Hindlimb muscle (tissue), 1 donor: Measurements from ENCODE around the gene WRAP53. TPM values are rescaled to one million over a fixed set of nuclear protein-coding genes. Genes with fewer than 3 reads are reported as not detected.
"Not testable (repeated sequence)": the region's sequence is repeated elsewhere in the genome, so short reads cannot be mapped to it uniquely, and the experiment has no call there.

Source experiments
- DNase-seq: peaks from one replicate; pipeline ENCODE4 v3.0.0-alpha.2; 2013
- polyA plus RNA-seq: library from polyadenylated mRNA; unstranded; fragments of 120-200 nt; gene quantifications from one replicate; pipeline ENCODE4 v1.2.1, GENCODE V29; 2013; ENCODE audit not compliant: insufficient read length

Gene WRAP53
- polyA plus RNA-seq = 8.0 TPM

DNA sequence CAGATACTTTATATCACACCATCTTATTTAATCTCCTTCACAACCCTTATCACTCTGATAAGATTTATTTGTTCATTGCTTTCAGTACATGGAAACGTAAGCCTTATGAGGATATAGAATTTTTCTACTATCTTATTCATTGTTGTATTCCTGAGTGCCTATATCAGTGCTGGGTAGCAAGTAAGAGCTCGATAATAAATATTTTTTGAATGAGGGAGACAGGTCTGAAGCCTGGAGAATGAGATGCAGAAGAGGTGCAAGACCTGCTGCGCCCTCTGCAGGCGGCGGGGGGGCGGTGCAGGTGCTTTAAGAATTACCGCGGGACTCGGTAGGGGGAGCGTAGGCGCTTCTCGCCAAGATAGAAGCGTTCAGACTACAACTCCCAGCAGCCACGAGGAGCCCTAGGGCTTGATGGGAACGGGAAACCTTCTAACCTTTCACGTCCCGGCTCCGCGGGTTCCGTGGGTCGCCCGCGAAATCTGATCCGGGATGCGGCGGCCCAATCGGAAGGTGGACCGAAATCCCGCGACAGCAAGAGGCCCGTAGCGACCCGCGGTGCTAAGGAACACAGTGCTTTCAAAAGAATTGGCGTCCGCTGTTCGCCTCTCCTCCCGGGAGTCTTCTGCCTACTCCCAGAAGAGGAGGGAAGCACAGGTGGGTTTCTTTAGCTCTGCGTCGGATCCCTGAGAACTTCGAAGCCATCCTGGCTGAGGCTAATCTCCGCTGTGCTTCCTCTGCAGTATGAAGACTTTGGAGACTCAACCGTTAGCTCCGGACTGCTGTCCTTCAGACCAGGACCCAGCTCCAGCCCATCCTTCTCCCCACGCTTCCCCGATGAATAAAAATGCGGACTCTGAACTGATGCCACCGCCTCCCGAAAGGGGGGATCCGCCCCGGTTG, at the start of gene WRAP53:
TSS of gene WRAP53 (plus strand) at position 570 of the 900 bp plus-strand sequence. CDS start at position 742, 172 bp downstream.
- peak; percentile 97 for DNase-seq

DNA sequence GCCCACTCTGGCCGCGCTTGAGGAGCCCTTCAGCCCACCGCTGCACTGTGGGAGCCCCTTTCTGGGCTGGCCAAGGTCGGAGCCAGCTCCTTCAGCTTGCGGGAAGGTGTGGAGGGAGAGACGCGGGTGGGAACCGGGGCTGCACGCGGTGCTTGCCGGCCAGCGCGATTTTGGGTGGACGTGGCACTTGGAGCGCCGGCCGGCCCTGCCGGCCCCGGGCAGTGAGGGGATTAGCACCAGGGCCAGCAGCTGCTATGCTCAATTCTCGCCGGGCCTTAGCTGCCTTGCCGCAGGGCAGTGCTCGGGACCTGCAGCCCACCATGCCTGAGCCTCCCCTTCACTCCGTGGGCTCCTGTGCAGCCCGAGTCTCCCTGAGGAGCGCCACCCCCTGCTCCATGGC, 47.5 kb upstream of the WRAP53 start:
- DNase-seq = no peak

DNA sequence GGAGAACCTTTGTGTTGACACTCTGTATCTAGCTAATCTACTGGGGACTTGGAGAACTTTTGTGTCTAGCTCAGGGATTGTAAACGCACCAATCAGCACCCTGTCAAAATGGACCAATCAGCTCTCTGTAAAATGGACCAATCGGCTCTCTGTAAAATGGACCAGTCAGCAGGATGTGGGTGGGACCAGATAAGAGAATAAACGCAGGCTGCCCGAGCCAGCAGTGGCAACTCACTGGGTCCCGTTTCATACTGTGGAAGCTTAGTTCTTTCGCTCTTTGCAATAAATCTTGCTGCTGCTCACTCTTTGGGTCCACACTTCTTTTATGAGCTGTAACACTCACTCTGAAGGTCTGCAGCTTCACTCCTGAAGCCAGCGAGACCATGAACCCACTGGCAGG, 46.6 kb upstream of the WRAP53 start:
- not testable (repeated sequence) for DNase-seq

DNA sequence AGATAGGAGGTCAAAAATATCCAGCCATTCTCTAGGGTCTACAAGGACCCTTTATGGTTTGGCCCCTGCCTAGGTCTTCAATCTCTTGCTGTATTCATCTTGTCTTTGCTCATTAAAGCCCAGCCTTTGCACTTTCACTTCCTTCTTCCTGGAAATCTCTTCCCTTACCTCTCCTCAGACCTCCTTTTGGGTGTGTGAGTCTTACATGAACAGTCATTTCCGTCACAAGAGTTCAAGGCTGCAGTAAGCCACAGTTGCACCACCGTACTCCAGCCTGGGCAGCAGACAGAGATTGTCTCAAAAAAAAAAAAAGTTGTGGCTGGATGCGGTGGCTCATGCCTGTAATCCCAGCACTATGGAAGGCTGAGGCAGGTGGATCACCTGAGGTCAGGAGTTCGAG, 43.5 kb upstream of the WRAP53 start:
- DNase-seq = no peak

DNA sequence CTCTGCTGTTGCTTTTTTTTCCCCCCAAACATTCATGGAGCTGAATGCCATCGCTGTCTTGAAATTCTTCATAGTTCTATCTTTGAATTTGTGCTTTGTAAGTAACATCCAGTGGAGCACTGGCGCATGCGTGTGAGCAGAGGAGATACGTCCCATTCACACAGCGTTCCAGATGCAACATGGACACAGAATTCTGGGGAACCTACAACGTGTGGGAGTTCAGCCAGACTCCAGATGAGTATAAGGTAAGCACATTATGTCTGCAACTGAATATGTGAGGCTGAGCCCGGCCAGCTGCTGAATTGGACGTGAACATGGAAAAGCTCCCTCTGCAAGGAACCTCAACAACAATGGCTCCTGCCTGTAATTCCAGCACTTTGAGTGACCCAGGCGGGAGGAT, 41.8 kb upstream of the WRAP53 start:
- peak; percentile 47 for DNase-seq

DNA sequence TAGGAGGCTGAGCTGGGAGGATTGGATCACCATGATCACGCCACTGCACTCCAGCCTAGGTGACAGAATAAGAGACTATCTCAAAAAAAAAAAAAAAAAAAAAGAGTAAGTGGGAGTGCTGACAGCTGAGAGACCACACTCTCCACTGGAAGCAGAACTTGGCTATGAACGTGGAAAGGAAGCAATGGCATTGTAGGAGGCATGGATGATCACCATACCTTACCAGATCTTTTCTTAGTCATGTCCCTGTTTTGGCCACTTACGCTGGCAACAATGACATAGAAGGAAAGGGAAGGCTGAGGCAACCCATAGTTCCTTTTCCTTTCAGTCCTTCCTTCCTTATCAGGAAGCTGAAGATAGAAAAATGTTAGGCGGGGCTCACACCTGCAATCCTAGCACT, 41.3 kb upstream of the WRAP53 start:
- no peak for DNase-seq

DNA sequence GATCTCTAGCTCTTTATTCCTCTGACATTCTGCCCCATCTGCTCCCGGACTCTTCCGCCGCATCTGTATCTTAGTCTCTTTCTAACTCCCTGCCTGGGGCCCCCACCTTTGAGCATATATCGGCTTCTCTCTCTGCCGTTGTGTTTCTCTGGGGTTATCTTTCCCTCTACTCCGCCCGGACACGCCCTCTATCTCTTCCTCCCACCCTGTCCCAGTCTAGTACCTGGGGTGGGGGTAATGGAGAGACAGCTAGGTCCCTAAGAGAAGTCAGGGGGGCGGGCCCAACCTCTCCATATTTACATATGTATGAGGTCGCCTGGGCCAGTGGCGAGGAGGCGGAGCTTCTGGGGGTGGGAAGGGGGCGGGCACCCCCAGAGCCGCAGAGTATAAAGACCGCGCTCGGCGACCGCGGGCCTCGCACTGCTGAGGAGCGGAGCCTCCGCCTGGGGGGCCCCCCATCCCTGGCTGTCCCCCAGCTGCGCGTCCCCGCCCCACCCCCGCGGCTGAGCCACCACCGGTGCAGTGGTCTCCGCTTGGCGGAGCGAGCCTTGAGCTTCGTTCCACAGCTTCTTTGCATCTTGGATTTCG, 37.7 kb upstream of the WRAP53 start, which contains the start of gene ATP1B2:
TSS of gene ATP1B2 (plus strand) at position 418 of the 588 bp plus-strand sequence. CDS start 593 bp downstream, outside the sequence.
- DNase-seq = peak; percentile 79

DNA sequence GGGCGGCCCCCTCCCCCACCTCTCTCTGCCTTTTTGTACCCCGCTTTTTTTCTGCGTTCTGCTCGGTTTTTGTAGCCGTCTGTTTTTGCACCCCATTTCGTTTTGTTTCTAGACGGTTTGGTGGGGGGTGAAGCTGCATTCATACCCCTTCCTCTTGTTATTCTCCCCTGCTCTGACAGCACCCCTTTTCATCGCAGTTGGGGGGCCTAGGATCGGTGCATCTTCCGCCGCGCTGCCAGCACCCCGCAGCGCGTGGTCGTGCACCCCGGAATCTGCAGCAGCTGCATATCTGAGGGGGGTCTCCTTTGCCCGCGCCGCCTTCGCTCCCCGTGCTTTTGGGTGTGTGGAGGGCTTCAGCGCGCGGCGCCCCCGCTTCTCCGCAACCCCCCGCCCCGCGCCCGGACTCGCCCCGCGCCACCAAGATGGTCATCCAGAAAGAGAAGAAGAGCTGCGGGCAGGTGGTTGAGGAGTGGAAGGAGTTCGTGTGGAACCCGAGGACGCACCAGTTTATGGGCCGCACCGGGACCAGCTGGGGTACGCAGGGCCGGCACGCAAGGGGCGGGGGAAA, 37.1 kb upstream of the WRAP53 start:
- DNase-seq = no peak

DNA sequence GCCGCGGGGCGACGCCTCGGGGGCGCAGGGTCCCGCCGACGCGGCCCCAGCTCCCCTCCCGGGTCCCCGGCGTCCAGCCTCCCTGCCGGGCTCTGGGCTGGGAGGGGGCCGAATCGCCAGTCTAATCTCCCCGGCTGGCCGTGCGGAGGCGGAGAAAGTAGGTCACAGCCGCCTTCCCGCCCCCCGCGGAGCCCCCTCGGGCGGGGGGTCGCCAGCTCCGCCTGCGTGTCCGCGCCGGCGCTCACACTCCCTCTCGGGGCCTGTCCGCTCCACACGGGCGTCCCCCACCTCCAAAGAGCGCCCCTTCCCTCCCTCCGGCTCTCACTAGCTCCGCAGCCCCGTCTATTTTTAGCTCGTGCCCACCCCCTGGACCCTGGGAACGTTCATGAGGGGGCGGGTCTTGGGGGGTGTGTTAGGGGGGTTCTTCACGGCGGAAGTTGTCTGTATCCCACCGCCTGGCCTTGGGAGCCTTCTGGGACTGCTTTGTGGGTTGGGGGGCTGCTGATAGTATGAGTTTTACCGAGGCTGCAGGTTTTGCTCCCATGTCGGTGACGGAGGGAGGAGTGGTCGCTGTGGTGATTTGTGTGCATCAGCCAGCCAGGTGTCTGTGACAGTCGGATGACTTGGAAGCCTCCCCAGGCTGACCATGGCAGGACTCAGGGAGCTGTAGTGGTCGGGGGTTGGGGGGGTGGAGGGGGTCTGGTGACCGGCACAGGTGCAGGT, 36.5 kb upstream of the WRAP53 start:
- peak; percentile 62 for DNase-seq

DNA sequence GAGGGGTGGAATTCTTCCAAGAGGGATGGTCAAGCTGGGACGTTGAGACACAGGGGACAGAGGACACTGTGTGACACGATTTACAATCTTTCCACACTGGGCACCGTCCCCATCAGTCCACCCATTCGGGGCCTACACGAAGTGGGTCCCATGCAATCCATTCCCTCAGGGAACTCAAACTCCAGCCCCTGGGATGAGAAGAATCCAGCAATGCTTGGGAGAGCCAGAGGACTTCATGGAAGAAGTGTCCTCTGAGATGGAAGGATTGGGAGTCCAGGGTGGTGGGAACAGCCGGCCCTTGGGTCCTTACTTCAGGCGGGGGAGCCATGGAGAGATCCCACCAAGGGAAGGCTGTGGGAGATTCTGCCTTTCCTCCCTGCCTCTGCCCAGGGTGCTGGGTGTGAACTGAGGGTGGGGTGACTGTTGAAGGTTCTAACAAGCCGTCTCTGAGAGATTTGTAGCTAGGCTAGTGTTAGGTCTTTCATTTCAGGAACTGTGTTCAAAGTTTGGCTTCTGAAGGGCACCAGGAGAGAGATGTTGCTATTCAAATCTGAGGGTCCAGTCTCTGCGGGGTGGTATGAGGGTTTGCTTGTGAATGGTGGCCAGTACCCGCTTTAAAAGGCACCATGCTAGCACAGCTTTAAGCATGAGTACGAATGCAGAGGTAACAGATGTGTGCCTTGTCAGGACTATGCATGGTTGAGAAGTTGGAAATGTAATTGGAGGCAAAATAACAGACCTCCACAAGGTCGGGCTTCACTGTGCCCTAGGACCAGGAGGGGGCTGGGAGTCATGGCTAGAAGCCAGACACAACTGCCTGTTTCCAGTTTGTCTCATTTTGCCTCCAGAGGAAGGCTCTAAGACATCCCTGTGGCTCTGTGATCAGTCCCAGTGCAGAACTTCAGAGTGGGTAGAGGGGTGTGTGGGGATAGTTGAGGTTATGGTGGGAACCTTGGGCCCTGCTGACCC, 35.6 kb upstream of the WRAP53 start:
- DNase-seq = no peak

DNA sequence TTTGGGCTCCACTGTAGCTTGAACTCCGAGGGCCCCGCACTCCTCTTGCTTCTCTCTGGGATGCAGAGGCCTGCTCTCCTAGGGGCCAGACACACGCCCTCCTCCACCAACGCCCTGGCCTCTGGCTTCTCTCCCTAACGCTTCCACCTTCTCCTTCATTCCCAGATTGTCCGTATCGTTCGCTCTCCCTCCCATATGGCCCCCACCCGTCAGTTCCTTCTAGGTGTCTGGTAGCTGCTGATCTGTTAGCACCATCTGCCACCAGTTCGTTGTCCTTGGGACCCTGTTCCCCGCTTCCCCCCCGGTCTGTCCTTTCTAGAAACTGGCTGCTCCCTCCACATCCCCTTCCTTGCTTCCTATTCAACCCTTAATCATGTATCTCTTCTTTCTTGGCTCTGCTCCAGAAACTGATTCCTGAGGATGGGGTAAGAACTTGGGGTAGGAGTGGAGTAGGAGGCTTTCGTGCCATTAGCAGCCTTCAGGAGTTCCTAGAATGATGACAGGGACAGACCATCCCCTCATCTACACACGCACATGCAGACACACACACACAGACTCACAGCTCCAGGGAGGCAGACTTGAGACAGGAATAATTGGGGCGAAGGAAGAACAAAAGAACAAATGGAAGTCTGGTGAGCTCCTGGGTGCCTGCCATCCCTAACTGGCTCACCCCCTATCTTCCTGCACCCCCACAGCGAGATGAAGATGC, 33.3 kb upstream of the WRAP53 start:
- DNase-seq = no peak

DNA sequence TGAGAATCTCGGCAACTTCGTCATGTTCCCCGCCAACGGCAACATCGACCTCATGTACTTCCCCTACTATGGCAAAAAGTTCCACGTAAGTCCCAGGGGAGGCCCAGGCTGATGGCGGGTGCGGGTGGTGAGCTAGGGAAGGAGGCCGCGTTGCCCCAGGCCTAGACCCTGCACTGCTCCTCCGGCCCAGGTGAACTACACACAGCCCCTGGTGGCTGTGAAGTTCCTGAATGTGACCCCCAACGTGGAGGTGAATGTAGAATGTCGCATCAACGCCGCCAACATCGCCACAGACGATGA, 32.8 kb upstream of the WRAP53 start:
- DNase-seq = no peak

DNA sequence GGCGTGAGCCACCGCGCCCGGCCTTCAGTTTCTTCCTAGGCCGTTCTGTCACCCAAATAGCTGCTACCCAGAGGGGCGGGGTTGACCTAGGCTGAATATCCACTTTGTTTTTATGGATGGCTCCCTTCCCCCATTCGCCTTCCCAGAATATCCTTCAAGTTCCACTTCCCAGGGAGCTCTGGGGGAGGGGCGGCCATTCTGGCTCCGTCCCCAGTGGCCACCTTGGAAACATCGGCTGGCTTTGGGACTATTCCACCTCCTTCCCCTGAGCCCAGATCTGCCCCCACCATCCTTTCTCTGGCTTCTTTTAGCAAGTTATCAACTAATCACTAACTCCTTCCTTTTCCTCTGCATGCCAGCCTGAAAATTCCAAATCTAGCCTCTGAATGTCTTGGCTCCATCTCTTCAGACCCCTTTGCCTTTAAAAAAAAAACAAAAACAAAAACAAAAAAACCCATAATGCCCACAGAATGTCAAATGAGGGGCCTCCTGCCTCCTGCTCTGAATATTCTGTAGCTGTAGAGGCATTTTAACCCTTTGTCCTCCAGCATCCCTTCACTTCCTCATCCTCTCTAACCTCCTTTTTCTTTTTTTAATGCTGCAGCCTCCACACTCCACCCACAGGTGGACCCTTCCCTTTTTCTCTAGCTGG, 31.2 kb upstream of the WRAP53 start:
- DNase-seq = no peak

DNA sequence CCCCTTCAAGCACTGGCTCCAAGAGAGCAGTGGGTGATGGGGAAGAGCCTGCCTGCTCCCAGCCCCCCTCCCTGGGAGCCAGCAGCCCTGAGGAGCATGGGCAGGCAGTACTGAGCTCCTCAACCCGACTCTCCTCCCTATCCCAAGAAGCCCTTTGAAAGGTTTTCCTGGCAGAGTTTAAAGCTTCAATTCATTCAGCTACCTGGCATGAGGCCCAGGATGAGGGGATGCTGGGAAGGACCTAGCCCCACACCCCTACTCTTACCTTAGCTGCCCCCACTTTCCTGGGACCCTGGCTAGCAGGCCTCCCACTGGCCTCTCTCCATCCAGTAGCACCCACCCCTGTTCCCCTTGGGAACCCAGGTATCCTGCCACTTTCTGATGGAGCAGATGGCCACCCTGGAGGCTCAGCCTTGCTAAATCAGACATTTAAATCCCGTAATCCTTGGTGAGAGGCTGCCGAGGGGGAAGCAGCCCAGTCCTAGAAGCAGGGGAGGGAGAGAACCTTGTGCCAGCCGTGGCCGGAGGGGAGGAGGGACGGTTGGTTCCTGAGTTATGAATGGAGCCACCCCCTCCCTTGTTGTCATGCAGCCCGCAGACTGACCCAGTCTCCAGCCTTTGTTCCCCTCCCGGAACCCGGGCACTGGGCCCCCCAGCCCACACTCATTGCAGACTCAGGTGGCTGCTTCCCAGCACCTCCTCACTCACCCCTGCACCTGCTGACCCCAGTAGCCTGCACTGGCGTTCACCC, 20.4 kb upstream of the WRAP53 start:
- DNase-seq = no peak

DNA sequence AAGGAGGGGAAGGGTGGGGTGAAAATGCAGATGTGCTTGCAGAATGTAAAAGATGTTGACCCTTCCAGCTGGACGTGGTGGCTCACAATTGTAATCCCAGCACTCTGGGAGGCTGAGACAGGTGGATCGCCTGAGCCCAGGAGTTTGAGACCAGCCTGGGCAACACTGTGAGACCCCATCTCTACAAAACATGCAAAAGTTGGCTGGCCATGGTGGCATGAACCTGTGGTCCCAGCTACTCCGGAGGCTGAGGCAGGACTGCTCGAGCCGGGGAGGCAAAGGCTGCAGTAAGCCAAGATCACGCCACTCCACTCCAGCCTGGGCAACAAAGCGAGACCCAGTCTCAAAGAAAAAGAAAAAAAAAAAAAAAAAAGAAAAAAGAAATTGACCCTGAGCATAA, 19.8 kb upstream of the WRAP53 start:
- no peak for DNase-seq

DNA sequence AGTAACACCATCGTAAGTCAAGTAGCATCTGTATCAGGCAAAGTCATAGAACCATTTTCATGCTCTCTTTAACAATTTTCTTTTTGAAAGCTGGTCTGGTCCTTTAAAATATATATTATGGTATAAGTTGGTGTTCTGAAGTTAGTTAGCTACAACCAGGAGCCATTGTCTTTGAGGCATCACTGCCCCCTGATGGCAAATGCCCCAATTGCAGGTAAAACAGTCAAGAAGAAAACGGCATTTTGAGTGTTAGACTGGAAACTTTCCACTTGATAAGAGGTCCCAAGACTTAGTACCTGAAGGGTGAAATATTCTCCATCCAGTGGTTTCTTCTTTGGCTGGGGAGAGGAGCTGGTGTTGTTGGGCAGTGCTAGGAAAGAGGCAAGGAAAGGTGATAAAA, 15.0 kb upstream of the WRAP53 start:
- DNase-seq = no peak

DNA sequence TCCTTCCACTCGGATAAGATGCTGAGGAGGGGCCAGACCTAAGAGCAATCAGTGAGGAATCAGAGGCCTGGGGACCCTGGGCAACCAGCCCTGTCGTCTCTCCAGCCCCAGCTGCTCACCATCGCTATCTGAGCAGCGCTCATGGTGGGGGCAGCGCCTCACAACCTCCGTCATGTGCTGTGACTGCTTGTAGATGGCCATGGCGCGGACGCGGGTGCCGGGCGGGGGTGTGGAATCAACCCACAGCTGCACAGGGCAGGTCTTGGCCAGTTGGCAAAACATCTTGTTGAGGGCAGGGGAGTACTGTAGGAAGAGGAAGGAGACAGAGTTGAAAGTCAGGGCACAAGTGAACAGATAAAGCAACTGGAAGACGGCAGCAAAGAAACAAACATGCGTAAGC, 13.3 kb upstream of the WRAP53 start:
- no peak for DNase-seq

DNA sequence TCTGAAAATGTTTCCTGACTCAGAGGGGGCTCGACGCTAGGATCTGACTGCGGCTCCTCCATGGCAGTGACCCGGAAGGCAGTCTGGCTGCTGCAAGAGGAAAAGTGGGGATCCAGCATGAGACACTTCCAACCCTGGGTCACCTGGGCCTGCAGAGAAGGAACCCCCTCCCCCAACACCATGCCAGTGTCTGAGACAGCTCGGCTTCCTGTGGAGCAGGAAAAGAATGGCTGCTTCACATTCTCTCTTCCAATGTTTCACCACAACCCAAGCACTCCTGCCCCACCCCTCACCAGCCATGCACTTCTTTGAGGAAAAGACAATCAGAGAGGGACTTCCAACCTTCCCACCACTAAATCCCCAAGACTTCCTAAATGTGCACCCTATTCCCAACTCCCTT, 11.7 kb upstream of the WRAP53 start:
- DNase-seq = no peak

DNA sequence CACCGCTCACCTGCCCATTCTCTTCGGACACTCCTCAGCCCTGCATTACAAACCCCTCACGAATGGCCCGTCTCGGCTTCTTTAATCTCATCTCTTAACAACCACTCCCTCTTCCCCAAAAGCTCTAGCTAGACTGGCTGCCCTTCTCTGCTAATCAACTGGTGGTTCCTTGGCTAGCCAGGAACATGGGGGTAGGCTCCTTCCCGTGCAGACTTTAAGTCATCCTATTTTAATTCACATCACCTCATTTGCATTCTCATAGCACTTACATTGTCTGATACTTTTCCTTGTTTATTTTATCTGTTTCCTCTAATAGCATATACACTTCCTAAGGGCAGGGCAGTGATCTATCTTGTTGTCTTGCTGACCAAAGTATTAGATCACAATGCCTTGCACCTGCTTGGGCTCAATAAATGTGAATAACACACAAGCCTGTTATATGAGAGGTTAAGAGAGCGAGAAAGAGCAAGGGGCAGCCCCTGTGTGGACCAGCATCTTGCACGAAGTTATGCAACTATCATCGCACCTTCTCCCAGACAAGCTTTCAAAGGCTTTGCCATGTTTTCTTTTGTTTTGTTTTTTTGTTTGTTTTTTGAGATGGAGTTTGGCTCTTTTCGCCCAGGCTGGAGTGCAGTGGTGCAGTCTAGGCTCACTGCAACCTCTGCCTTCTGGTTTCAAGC, 10.7 kb upstream of the WRAP53 start:
- DNase-seq = no peak
